K562 (cell line): Measurements from ENCODE around the gene ITPR1. TPM values are rescaled to one million over a fixed set of nuclear protein-coding genes. Genes with fewer than 3 reads are reported as not detected.

ENCODE experiments used
- ATAC-seq: fragments of 200-7000 bp; cut with Tn5 transposase; 3 replicates; pipeline ENCODE4 v1.9.1; 2020; ENCODE audit warnings: moderate library complexity
- BruUV-seq: library from RNA; stranded (reverse); fragments of 400-500 nt; replicated peaks from 2 replicates; lab custom pipeline; 2021; lab: Mats Ljungman, UMichigan
- CTCF ChIA-PET: fragments of 300-600 bp; formaldehyde crosslinking; extraction: SDS; loops from one replicate; lab custom pipeline; 2021; ENCODE audit warnings: low intra/inter-chr PET ratio; lab: Yijun Ruan, JAX
- POLR2A ChIA-PET: fragments of 300-600, 350-650 bp; sonication (Branson Sonifier 250); formaldehyde crosslinking; extraction: SDS; loops from one replicate; lab custom pipeline; 2021; ENCODE audit warnings: antibody characterized with exemption, inconsistent platforms; lab: Yijun Ruan, JAX
- DNase-seq, 4 experiments: peaks; one replicate each; pipeline versions ENCODE4 v3.0.0 to v3.0.0-alpha.2; 2011 to 2018; ENCODE audit warnings: low spot score in 3 of 4, mixed read lengths in 3 of 4; ENCODE audit errors: extremely low read depth in 1 of 4
- FAIRE-seq: peaks from 2 replicates; lab custom pipeline; 2011; peaks lifted over from hg19 to GRCh38; lab: Jason Lieb, UNC
- H2AFZ ChIP-seq: 2 replicates; pipeline ENCODE4 v1.6.0; 2011; ENCODE audit warnings: low read depth, low read length, control low read depth, inconsistent platforms
- H3K27ac ChIP-seq: fragments of 200-600 bp; 3 replicates; pipeline ENCODE4 v1.8.0; 2011; ENCODE audit warnings: low read depth, mild to moderate bottlenecking, control low read depth, inconsistent platforms, low read length, moderate library complexity, mixed read lengths; ENCODE audit errors: extremely low read depth
- H3K27me3 ChIP-seq, 2 experiments: fragments of 300-600 bp in 1 of 2; 2 replicates in 1 of 2; 3 replicates in 1 of 2; pipeline versions ENCODE4 v1.6.0 to v1.8.0; 2011; ENCODE audit warnings: inconsistent platforms in 2 of 2, low read length in 2 of 2, mild to moderate bottlenecking in 1 of 2, mixed read lengths in 1 of 2, moderate library complexity in 1 of 2; ENCODE audit not compliant: control insufficient read depth in 2 of 2, insufficient read depth in 2 of 2
- H3K36me3 ChIP-seq: fragments of 300-600 bp; 3 replicates; pipeline ENCODE4 v1.8.0; 2011; ENCODE audit warnings: mild to moderate bottlenecking, low read length, inconsistent platforms; ENCODE audit not compliant: control insufficient read depth, insufficient read depth
- H3K4me1 ChIP-seq, 2 experiments: fragments of 200-600 bp in 1 of 2; replicated peaks in 1 of 2; 2 replicates in 1 of 2; 3 replicates in 1 of 2; pipeline versions ENCODE4 v1.5.1 to v1.8.0; 2011; ENCODE audit warnings: inconsistent platforms in 2 of 2, low read length in 2 of 2, mild to moderate bottlenecking in 1 of 2, mixed read lengths in 1 of 2, moderate library complexity in 1 of 2; ENCODE audit not compliant: control insufficient read depth in 2 of 2, insufficient read depth in 2 of 2
- H3K4me2 ChIP-seq: 2 replicates; pipeline ENCODE4 v1.6.1; 2011; ENCODE audit warnings: low read length, control low read depth, inconsistent platforms, mixed read lengths; ENCODE audit not compliant: insufficient read depth
- H3K4me3 ChIP-seq: fragments of 200-600 bp; sonication (generic), shearing (Covaris generic); 2 replicates; pipeline ENCODE4 v1.5.1; 2016; ENCODE audit warnings: control low read depth, inconsistent platforms
- H3K79me2 ChIP-seq: fragments of 200-600 bp; 3 replicates; pipeline ENCODE4 v1.8.0; 2011; ENCODE audit warnings: low read length, inconsistent platforms; ENCODE audit not compliant: control insufficient read depth, insufficient read depth
- H3K9ac ChIP-seq, 2 experiments: 2 replicates each; pipeline versions ENCODE4 v1.6.0 to v1.6.1; 2011; ENCODE audit warnings: low read depth in 2 of 2, low read length in 2 of 2, control low read depth in 1 of 2, inconsistent platforms in 1 of 2, mild to moderate bottlenecking in 1 of 2, mixed read lengths in 1 of 2; ENCODE audit not compliant: insufficient read depth in 1 of 2
- H3K9me1 ChIP-seq: one replicate; pipeline ENCODE4 v1.6.0; 2011; ENCODE audit warnings: inconsistent platforms, mild to moderate bottlenecking, low read length, moderate library complexity; ENCODE audit not compliant: control insufficient read depth, insufficient read depth
- H3K9me3 ChIP-seq: replicated peaks from 2 replicates; pipeline ENCODE4 v1.5.1; 2011; ENCODE audit warnings: low read depth, low read length, inconsistent platforms; ENCODE audit not compliant: control insufficient read depth, insufficient read depth
- H4K20me1 ChIP-seq: replicated peaks from 2 replicates; pipeline ENCODE4 v1.6.1; 2011; ENCODE audit warnings: low read length, inconsistent platforms, mixed read lengths; ENCODE audit not compliant: control insufficient read depth, insufficient read depth
- ATF2 ChIP-seq: sonication (generic); formaldehyde crosslinking; IDR thresholded peaks from 2 replicates; pipeline ENCODE4 v1.8.1; 2022; ENCODE audit warnings: missing genetic modification reagents
- MEF2D ChIP-seq: conservative IDR thresholded peaks from 2 replicates; pipeline ENCODE4 v1.6.1; 2016; ENCODE audit warnings: low read depth, missing genetic modification characterization, missing compliant biosample characterization
- PTTG1 ChIP-seq: fragments of 450-650 bp; IDR thresholded peaks from 2 replicates; pipeline ENCODE4 v1.6.1; 2016; ENCODE audit warnings: low read depth, mild to moderate bottlenecking, missing genetic modification characterization, missing compliant biosample characterization
- WGBS: fragments of 100-300 bp; shearing (Covaris generic); methylation state at CpG from one replicate; pipeline ENCODE4 v1.1.6; 2016; ENCODE audit warnings: low coverage, mixed read lengths; ENCODE audit not compliant: insufficient coverage; ENCODE audit errors: missing lambda C conversion rate; 5-methylcytosine and 5-hydroxymethylcytosine counted together
- in situ Hi-C: fragments of 300-500 bp; cut with MboI; formaldehyde crosslinking; loops from 4 replicates; pipeline ENCODE4 v1.15.0; 2018; ENCODE audit warnings: inconsistent platforms, mixed read lengths
- intact Hi-C: fragments of 100-400 bp; cut with micrococcal nuclease; formaldehyde crosslinking; loops from 2 replicates; pipeline ENCODE4 v1.14.2; 2022
- polyA plus RNA-seq, 8 experiments: library from polyadenylated mRNA; depleted of rRNA in 4 of 8; stranded (reverse) in 5 of 8; unstranded in 3 of 8; fragments of >200 nt; fragmentation: Nextera tagmentation in 2 of 8; fragmentation: Illumina TruSeq in 1 of 8; extraction: Ambion mirVana in 2 of 8; extraction: Trizol in 1 of 8; gene quantifications; 2 replicates each; pipeline versions ENCODE4 v1.2.1 to v1.2.3, GENCODE V29; 2011 to 2014; ENCODE audit warnings: inconsistent platforms in 1 of 8, missing spikeins in 1 of 8
- total RNA-seq, 7 experiments: library from RNA; depleted of rRNA in 6 of 7; stranded (reverse); fragments of >200 nt in 6 of 7; fragmentation: Illumina TruSeq in 2 of 7; extraction: Trizol in 2 of 7; gene quantifications; 2 replicates each; pipeline versions ENCODE4 v1.2.1 to v1.2.3, GENCODE V29; 2011 to 2021; ENCODE audit warnings: low replicate concordance in 1 of 7
- TF ChIP-seq, protein P1 (sequence below): fragments of 250-450 bp; sonication (Bioruptor Pico); IDR thresholded peaks from 2 replicates; pipeline ENCODE4 v1.5.1; 2021; ENCODE audit warnings: mild to moderate bottlenecking
- TF ChIP-seq, protein P2 (sequence below), 2 experiments: fragments of 450-650 bp in 1 of 2; sonication (generic) in 1 of 2; formaldehyde crosslinking in 1 of 2; IDR thresholded peaks; 2 replicates each; pipeline versions ENCODE4 v1.7.1 to v1.9.0; 2016 to 2022; ENCODE audit warnings: inconsistent platforms in 1 of 2, mild to moderate bottlenecking in 1 of 2, missing genetic modification reagents in 1 of 2

ITPR1 gene
- total and polyA plus RNA-seq, 9 of the 15 experiments (the other 6 are each of a cell fraction or from before 2014, with no cell fraction given): 22.4 to 40.0 (median 27.4) TPM

DNA sequence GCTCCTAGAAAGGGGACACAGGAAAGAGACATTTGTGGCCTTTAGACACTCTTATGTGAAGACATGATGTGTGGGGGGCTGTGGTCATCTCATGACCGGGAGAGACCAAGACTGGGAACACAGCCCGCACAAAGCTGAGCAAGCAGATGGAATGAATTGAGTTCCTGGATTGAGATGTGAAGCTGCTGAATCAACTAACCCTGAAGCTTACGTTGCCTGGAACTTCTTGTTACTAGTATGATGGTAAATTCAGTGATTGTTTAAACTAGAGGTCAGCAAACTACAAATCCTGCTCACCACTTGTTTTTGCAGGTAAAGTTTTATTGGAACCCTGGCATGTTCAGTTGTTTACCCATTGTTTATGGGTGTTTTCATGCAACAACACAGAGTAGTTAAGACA is 402.7 kb downstream of the ITPR1 start:
- no peaks in the 10 kb centered on the region for H3K9me3 ChIP-seq
- BruUV-seq: no TSS peak
- no peak overlapping the region for H3K27ac ChIP-seq
- CTCF ChIA-PET: no interaction called here
- POLR2A ChIA-PET: interaction anchor here (2.6 kb wide), 1 partner anchor 11 kb away, joined by 5 read pairs; no protein-coding TSS in a partner anchor
- FAIRE-seq: no peak
- peaks cover 3 to 28% of the 10 kb centered on the region in 2 experiments; a peak in 4 of 5 replicates for H3K4me1 ChIP-seq
- ATAC-seq: no peak
- no peak overlapping the region for H3K4me3 ChIP-seq
- WGBS: 46% methylated on average over 3 of the region's 3 CpGs
- TF ChIP-seq ATF2 (no peak), PTTG1 (tag) (no peak), MEF2D (tag) (no peak)
- TF ChIP-seq, protein P1, sequence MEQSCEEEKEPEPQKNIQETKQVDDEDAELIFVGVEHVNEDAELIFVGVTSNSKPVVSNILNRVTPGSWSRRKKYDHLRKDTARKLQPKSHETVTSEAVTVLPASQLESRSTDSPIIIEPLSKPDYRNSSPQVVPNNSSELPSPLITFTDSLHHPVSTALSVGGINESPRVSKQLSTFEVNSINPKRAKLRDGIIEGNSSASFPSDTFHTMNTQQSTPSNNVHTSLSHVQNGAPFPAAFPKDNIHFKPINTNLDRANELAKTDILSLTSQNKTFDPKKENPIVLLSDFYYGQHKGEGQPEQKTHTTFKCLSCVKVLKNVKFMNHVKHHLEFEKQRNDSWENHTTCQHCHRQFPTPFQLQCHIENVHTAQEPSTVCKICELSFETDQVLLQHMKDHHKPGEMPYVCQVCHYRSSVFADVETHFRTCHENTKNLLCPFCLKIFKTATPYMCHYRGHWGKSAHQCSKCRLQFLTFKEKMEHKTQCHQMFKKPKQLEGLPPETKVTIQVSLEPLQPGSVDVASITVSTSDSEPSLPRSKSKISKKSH: no peak
- TF ChIP-seq, protein P2, sequence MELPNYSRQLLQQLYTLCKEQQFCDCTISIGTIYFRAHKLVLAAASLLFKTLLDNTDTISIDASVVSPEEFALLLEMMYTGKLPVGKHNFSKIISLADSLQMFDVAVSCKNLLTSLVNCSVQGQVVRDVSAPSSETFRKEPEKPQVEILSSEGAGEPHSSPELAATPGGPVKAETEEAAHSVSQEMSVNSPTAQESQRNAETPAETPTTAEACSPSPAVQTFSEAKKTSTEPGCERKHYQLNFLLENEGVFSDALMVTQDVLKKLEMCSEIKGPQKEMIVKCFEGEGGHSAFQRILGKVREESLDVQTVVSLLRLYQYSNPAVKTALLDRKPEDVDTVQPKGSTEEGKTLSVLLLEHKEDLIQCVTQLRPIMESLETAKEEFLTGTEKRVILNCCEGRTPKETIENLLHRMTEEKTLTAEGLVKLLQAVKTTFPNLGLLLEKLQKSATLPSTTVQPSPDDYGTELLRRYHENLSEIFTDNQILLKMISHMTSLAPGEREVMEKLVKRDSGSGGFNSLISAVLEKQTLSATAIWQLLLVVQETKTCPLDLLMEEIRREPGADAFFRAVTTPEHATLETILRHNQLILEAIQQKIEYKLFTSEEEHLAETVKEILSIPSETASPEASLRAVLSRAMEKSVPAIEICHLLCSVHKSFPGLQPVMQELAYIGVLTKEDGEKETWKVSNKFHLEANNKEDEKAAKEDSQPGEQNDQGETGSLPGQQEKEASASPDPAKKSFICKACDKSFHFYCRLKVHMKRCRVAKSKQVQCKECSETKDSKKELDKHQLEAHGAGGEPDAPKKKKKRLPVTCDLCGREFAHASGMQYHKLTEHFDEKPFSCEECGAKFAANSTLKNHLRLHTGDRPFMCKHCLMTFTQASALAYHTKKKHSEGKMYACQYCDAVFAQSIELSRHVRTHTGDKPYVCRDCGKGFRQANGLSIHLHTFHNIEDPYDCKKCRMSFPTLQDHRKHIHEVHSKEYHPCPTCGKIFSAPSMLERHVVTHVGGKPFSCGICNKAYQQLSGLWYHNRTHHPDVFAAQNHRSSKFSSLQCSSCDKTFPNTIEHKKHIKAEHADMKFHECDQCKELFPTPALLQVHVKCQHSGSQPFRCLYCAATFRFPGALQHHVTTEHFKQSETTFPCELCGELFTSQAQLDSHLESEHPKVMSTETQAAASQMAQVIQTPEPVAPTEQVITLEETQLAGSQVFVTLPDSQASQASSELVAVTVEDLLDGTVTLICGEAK (IDR thresholded peaks at IDR 0.05): peak; percentile 64
- TF ChIP-seq, protein P2 (CRISPR knock-in tag; IDR thresholded peaks at IDR 0.05): no peak
- in situ Hi-C loops: no loop called here
- no peaks in the 10 kb centered on the region for H3K79me2 ChIP-seq
- no peak for DNase-seq
- no peak overlapping the region for H3K9ac ChIP-seq
- intact Hi-C loops: no loop called here
- H3K4me2 ChIP-seq: no peak overlapping the region
- H3K9me1 ChIP-seq: no peaks in the 10 kb centered on the region
- no peaks in the 10 kb centered on the region for H4K20me1 ChIP-seq
- no peaks in the 10 kb centered on the region for H3K27me3 ChIP-seq
- H2AFZ ChIP-seq: no peak overlapping the region
- H3K36me3 ChIP-seq: no peaks in the 10 kb centered on the region
